LHCN-M2 (cell line): ENCODE measurements around the gene SLC41A2. TPM values are rescaled to one million over a fixed set of nuclear protein-coding genes. Genes with fewer than 3 reads are reported as not detected.
"Not testable (repeated sequence)": the region's sequence is repeated elsewhere in the genome, so short reads cannot be mapped to it uniquely, and the experiment has no call there.

Experiments
- DNase-seq: peaks from one replicate; pipeline ENCODE4 v3.0.0-alpha.2; 2012; ENCODE audit warnings: low read depth
- total RNA-seq: library from RNA; depleted of rRNA; stranded (reverse); fragments of >200 nt; gene quantifications from 2 replicates; pipeline ENCODE4 v1.2.3, GENCODE V29; 2014

The SLC41A2 gene
- total RNA-seq, 1 experiment from 2014 or later: 2.2 TPM

DNA sequence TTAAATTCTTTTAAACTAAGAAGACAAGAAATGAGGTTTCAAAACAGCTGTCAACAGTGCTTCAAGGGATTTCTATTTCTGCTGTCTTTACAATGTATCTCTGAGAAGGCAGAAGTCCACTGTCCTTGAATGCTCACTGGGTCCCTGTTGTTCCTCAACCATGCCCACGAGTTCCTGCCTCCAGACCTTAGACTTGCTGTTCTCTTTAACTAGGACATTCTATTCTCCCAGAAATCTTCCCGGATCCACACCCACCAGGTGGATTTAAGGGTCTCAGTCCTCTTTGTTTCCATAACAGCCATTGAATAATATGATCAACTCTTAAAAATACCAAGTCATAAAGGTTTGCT, 6.7 kb upstream of the SLC41A2 start:
- no peak for DNase-seq

DNA sequence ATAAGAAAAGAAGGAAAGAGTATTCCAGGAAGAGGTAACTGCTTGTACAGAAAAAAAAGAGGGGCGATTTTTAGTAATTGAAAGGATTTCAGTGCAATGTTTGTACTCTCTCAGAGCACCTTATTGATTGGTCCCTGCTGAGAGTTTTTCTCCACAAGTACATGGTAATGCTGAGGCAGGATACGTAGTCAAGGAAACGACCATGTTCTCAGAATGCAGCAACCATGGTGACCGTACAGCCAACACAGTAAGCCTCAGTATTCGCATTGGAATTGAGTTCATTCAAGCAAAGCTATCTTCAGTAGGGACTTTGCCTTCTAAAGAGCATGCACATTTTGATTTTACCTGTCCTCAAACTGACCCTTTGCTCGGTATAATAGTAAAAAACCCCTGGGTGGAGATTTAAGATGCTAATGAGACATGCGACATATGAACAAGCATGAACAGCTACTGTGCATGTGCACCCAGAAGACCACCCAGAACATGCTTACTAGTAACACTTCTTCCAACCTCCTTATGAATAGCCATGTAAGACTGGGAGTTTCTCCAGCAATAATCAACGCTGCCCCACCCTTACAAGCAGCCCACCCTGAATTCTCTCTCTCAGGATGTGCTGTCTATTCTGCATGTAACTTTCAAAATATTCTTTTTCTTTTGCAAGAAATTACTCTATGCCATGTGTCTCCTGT, 6.2 kb upstream of the SLC41A2 start:
- DNase-seq: no peak

DNA sequence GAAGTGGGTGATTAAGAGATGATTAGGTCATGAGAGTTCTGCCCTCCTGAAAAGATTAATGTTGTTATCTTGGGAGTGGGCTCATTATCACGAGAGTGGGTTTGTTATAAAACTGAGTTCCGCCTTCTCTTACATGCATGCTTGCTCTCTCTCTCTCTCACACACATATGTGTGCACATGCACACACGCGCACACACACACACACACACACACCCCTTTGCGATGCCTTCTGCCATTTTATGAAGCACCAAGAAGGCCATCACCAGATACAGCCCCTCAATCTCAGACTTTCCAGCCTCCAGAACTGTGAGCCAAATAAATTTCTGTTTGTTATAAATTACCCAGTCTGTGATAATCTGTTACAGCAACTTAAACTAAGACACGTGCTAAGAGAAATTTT, 5.7 kb upstream of the SLC41A2 start:
- DNase-seq: no peak

DNA sequence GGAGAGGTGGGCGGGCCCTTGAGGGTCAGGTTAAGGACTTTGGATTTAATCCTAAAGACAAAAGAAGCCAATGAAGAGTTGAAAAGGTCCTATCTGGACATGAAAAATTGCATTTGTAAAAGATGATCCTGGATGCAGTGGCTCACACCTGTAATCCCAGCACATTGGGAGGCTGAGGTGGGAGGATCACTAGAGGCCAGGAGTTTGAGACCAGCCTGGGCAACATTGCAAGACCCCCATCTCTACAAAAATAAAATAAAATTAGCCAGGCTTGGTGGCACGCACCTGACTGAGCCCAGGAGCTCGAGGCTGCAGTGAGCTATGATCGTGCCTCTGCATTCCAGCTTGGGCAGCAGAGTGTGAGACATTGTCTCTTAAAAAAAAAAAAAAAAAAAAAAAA, 2.4 kb upstream of the SLC41A2 start:
- no peak for DNase-seq

DNA sequence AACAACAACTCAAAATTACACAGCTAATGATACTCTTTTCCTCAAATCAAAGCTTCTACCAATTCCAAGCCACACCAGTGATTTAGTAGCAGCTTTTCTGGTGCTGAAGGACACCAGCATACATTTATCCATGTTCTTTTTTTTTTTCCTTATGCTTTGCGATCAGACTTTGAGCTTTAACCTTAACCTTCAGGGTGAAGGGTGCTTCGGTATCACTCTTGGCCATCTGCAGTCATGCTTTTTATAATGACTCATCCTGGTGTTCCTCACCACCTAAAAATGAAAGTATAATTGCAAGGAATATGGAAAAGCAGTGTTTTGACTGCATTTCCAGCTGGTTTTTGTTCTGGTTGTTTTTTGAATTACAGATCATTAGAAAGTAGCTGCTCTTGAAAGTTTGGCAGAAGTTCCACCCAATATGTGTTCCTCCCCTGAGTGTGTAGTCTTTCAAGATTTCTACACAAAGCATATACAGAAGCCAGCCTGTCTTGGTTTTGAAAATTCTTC, 1.3 kb upstream of the SLC41A2 start:
- peak; percentile 56 for DNase-seq

DNA sequence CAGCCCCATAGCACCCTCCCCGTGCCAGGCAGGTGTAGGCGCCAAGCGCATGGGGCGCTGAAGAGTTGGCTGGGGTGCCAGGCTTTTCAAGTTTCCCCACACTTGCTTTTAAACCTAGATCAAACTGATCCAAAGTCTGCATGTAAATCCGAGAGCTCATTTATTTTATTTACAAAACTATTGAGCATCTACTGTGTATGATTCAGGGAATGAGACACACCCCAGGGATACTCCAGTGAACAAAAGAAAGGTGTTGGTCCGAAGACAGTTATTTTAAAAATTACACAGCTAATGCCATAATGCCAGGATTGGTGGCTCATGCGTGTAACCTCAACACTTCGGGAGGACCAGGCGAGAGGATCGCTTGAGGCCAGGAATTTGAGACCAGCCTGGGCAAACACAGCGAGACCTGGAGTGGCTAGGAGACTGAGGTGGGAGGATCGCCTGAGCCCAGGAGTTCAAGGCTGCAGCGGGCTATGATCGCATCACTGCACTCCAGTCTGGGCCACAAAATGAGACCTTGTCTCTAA, 780 bp upstream of the SLC41A2 start:
- DNase-seq: peak; percentile 11

DNA sequence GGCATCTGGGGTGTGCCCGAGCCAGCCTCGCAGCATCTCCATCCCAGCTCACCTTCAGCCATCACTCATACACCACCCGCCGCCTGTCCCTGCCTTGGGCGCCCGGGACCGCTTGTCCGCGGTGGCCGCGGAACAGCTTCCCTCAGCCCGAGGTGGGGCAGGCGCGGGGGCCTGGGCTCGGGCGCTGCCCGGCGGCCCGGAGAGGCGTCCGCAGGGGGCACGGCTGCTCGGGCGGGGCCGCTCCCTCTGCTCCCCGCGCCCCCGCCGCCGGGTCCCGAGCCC, 430 bp downstream of the SLC41A2 start:
- no peak for DNase-seq

DNA sequence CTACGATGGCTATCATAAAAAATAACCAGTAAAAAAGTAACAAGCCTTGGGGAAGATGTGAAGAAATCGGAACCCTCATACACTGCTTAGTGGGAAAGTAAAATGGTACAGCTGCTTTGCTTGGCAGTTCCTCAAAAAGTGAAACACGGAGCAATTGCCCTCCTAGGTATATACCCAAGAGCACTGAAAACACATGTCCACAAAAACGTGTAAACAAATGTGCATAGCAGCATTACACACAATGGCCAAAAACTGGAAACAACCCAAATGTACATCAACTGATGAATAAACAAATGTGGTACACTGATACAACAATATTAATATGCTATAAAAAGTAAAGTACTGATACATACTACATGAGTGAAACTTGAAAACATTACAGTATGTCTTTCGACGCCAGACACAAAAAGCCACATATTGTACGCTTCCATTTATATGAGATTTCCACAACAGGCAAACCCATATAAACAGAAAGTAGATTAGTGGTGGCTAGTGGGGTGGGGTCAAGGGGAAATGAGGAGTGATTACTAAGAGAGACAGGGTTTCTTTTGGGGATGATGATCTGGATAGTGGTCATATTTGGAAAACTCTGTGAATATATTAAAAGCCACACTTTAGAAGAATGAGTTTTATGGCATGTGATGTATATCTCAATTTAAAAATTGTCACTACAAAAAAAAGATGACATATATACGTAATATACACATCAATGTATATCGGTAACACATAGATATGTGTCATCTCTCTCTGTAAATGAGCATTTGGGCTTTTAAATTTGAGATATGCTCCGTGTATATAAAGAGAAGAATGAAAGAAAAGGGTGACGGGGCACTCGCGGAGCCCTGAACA, 996 bp downstream of the SLC41A2 start:
- no peak for DNase-seq

DNA sequence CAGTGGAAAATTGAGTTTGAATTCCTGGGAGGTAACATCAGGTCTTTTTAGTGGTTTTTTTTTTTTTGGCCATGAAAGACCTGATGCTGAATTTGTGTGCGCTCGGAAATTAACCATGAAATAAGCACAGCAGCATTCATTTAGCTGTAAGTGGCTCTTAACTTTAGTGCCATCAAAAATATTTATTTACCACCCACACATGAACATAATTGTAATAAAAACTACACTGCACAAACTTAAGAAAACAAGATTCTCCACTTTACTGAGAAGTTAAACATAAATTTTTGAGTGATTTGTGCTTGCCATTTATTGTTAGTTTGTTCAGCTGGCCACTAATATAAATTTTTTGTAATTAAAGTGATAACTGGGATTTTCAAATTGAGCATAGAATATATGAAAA, 2.4 kb downstream of the SLC41A2 start:
- no peak for DNase-seq

DNA sequence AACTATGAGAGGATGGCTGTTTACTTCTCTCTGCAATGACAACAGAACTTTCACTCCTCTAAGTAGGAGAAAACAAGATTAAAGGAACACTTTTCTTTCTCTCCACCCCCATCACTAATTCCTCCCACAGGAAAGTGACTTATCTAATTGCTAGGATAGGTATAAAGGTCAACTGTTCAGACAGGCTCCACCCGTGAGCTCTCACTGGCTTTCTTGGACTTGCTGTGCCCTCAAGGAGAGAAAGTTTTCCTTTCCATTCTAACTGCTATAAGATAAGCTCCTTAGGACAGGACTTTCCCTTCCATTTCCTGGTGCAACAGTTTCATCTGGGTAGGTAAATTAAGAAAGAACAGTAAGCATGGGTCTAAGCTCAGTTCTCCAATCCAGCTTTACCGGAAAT, 4.8 kb downstream of the SLC41A2 start:
- DNase-seq: no peak

DNA sequence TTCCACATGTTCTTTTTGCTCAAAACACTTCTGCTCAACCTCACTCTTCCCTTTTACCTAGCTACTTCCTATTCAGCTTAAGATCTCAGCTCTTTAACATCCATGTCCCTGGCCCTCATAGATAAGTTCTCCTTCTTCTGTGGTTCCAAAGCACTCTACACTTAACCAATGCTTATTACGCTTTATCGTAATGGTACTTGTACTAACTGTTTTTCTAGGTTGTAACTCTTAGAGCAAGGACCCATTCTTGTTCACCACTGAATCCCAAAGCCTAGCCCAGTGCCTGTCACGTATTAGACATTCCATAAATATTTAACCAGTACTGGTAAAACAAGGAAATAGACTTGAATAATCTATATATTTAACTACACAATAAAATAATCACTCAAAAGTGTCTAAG, 5.3 kb downstream of the SLC41A2 start:
- DNase-seq: no peak

DNA sequence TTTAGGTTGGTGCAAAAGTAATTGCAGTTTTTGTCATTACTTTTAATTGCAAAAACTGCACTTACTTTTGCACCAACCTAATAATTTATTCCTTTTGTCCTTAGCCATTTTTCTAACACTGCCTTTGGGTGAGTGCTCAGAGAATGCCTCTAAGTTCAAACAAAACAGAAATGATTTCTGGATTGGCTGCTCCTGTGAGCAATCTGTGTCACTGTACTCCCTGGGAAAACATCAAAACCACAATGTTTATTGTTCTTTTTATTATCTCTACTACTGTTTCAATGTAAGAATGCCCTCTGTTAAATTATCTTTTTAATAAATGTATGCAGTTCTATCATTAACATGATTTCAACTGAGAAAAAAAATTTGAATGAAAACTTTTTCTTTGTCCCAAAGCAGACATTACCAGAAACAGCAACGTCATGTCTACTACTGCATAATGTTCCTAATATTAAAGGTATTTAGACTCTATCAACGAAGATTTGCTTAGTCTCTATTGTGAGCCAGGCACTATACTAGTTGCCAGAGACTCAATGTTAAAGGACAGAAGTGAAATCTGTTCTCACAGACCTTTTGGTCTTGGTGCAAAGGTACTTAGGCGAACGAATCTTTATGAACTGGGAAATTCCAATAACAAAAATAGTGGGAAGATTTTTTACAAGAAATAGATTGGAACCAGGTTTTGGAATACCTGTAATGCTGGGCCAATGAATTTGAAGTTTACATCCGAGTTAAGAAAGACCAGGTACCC, 6.2 kb downstream of the SLC41A2 start:
- DNase-seq: peak; percentile 54

DNA sequence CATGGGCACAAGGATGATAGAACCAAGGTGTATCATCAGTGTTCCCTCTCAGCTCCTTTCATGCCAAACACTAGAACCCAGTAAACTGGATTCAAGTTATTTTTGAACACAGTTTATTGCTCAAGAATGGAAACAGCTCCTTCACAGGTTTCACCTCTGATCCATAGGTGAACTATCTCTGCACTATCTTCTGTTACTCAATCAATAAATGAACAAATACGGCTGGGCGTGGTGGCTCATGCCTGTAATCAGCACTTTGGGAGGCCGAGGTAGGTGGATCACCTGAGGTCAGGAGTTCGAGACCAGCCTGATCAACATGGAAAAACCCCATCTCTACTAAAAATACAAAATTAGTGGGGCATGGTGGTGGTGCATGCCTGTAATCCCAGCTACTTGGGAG, 9.4 kb downstream of the SLC41A2 start:
- not testable (repeated sequence) for DNase-seq

DNA sequence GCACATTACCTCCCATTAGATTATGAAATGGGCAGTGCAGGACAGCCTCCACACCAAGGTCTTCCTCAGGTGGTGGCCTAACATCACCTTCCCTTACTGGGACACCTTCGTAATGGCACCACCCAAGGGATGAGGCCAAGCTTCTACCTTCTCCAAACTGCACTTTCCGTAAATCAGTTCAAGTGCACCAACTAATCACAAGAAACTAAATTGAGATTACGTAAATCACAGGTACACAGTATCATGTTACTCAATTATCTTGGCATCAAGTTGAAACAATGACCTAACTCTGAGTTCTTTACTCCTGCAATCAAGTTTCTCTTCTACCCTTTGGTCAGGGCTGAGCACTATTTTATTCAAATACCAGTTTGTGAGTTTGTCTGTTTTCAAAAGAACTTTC, 13.8 kb downstream of the SLC41A2 start:
- no peak for DNase-seq

DNA sequence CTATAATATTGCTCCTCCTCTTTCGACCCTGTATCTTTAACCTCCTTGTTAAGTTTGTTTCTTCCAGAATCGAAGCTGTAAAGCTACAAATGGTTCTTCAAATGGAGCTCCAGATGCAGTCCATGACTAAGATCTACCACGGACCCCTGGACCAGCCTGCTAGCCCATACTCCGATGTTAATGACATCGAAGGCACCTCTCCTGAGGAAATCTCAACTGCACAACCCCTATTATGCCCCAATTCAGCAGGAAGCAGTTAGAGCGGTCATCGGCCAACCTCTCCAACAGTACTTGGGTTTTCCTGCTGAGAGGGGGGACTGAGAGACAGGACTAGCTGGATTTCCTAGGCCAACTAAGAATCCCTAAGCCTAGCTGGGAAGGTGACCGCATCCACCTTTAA, 14.7 kb downstream of the SLC41A2 start:
- DNase-seq: not testable (repeated sequence)

DNA sequence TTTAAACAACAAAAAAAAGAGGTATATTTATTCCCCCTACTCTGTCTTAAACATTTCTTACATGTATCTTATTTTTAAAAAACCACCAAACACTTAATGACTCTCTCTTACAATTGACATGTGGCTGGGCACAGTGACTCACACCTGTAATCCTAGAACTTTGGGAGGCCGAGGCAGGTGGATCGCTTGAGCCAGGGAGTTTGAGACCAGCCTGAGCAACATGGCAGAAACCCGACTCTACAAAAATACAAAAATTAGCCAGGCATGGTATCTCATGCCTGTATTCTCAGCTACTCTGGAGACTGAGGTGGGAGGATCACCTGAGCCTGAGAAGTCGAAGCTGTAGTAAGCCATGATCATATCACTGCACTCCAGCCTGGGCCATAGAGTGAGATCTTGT, 16.0 kb downstream of the SLC41A2 start:
- peak; percentile 18 for DNase-seq

DNA sequence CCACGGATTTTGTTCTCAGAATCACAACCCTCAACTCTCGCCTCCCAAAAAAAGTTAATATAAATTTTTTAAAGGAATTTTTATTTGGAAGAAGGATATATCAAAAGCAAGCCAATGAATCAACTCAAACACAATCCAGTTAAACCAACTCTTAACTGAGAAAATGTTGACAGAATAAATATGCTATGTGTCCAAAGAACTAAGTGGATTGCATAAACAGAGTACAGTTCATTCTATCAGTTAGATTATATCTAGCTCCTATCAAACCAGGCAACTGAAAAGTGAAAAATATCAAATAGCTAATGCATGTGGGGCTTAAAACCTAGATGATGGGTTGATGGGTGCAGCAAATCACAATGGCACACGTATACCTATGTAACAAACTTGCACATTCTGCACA, 16.6 kb downstream of the SLC41A2 start:
- DNase-seq: no peak

DNA sequence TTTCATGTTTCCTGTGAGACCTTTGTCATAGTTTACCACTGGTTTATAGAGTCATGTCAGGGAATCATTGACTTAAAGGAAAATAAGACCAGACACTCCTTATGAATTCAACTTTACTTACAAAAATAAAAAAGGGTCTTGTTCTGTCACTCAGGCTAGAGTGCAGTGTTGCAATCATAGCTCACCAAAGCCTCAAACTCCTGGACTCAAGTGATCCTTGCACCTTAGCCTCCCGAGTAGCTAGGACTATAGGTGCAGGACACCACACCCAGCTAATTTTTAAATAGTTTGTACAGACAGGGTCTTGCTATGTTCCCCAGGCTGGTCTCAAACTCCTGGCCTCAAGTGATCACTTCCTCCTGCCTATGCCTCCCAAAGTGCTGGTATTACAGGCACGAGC, 19.0 kb downstream of the SLC41A2 start:
- no peak for DNase-seq

DNA sequence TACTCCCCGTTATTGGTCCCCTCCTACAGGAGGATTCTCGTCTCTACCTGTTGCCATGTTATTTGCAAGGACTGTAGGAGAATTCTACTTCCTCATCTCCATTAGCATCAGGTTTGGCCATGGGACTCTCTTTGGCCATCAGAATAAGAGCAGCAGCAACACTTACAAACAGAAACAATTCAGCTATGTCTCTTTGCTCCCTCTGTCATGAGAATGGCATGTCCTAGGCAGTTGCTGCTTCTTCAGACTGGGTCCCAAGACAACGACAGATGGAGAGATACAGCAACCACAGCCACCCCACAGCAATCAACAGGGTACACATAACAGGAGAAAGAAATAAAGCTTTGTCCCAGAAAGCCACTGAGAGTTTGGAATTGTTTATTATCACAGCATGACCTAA, 19.7 kb downstream of the SLC41A2 start:
- DNase-seq: peak; percentile 29

DNA sequence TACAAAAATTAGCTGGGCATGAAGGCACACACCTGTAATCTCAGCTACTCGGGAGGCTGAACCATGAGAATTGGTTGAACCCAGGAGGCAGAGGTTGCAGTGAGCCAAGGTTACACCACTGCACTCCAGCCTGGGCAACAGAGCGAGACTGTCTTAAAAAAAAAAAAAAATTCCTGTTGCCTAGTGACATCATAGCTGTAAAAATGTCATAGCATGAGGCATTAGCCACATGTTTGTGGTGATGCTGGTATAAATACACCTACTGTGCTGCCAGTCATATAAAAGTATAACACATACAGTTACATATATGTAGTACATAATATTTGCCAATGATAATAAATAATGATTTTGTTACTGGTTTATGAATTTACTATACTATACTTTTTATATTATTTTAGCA, 22.2 kb downstream of the SLC41A2 start:
- DNase-seq: no peak

DNA sequence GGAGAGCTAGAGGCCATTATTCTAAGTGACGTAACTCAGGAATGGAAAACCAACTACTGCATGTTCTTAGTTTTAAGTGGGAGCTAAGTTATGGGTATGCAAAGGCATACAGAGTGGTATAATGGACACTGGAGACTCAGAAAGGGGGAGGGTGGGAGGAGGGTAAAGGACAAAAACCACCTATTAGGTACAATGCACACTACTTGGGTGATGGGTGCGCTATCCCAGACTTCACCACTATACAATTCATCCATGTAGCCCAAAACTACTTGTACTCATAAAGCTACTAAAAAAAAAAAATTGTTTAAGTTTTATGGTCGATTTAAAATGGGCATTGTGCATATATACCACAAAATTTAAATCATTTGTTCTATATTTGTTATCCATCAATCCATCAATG, 24.3 kb downstream of the SLC41A2 start:
- no peak for DNase-seq

DNA sequence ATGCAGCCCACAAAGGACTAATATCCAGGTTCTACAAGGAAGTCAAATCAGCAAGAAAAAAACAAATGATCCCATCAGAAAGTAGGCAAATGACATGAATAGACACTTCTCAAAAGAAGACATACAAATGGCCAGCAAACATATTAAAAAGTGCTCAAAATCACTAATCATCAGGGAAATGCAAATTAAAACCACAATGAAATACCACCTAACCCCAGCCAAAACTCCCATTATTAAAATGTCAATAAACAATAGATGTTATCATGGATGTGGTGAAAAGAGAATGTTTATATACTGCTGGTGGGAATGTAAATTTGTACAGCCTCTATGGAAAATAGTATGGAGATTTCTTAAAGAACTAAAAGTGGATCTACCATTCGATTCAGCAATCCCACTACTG, 25.0 kb downstream of the SLC41A2 start:
- DNase-seq: no peak
